ENCODE measurements around the gene SRPK1.

- no peak for TF ChIP-seq RBBP5 (IDR thresholded peaks at IDR 0.05; ENCODE audit: borderline replicate concordance, low read depth, low read length)
- no peak for TF ChIP-seq SP4 (IDR thresholded peaks at IDR 0.05; ENCODE audit: low read length)
These were observed 1.2 kb upstream of the SRPK1 start for GRCh38 chr6:35922139-35922554.
